AG04449 (cell line): ENCODE data around the gene TSTD2.

Experiments
- CTCF ChIA-PET: fragments of 350-600 bp; formaldehyde crosslinking; extraction: SDS; loops from one replicate; lab custom pipeline; 2021; ENCODE audit warnings: antibody characterized with exemption; lab: Yijun Ruan, JAX
- POLR2A ChIA-PET: fragments of 400-600, 350-600 bp; formaldehyde crosslinking; extraction: SDS; loops from one replicate; lab custom pipeline; 2020; ENCODE audit warnings: antibody characterized with exemption, inconsistent platforms; lab: Yijun Ruan, JAX
- DNase-seq: peaks from one replicate; pipeline ENCODE4 v3.0.0-alpha.2; 2010; ENCODE audit warnings: low read depth, low spot score
- H3K4me3 ChIP-seq: 2 replicates; pipeline ENCODE4 v1.5.1; 2011; ENCODE audit warnings: low read depth, mild to moderate bottlenecking, control low read depth, low read length
- TF ChIP-seq, protein P1 (sequence below): IDR thresholded peaks from one replicate; pipeline ENCODE4 v1.5.1; 2011; ENCODE audit warnings: mild to moderate bottlenecking, moderate library complexity, low read length, control low read depth, inconsistent platforms; ENCODE audit not compliant: insufficient read depth; ENCODE audit errors: missing control alignments

Gene TSTD2

DNA sequence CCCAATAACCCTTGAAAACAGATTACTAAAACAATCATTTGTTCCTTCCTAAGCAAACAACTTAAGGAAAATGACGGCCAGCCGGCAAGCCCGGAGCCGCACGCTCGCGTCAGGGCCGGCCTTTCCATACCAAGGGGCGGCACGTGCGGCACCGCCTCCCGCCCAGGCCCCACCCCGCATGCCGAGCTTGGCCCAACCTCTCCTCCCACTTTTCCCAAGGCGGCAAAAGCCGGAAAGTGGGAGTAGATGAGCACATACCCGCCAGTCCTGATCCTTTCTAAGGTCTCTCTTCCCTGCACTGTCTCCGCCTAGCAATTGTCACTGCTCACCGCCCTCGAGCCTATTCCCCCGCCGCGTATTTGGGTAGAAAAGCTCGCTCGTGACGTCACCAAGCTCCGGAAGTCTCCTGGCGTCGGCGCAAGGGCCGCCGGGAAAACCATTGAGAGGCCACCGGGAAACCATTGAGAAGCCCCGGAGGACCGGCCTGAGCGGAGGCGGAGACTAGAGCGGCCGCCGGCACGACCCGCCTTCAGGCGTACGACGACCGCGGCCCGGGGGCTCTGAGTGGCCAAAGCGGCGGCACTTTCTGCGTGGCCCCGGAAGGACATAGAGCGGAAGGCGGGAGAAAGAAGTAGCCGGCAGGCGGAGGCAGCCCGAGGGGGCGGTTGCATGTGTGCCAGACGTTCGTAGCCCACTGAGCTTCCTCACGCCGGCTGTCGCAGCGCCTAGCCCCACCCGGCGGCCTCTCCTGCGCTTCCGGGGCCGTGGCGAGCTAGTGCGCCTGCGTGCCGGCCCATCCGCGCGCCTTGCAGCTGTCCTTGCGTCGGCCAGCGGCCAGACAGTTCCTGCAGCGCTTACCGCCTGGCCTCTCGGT lies at the start of gene TSTD2, which contains the start of gene NCBP1:
Gene TSTD2 (minus strand): TSS at position 384 of the 874 bp plus-strand sequence. CDS start 5,806 bp downstream, outside the sequence.
Gene NCBP1 (plus strand): TSS at position 837 of the 874 bp plus-strand sequence. CDS start 61 bp downstream, outside the sequence.
- TF ChIP-seq, protein P1, sequence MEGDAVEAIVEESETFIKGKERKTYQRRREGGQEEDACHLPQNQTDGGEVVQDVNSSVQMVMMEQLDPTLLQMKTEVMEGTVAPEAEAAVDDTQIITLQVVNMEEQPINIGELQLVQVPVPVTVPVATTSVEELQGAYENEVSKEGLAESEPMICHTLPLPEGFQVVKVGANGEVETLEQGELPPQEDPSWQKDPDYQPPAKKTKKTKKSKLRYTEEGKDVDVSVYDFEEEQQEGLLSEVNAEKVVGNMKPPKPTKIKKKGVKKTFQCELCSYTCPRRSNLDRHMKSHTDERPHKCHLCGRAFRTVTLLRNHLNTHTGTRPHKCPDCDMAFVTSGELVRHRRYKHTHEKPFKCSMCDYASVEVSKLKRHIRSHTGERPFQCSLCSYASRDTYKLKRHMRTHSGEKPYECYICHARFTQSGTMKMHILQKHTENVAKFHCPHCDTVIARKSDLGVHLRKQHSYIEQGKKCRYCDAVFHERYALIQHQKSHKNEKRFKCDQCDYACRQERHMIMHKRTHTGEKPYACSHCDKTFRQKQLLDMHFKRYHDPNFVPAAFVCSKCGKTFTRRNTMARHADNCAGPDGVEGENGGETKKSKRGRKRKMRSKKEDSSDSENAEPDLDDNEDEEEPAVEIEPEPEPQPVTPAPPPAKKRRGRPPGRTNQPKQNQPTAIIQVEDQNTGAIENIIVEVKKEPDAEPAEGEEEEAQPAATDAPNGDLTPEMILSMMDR: no peak
- POLR2A ChIA-PET: interaction anchor here (0.6 to 1.5 kb wide), 5 partner anchors 13 to 172 kb away, joined by 3 to 6 read pairs (median 4); no protein-coding TSS in a partner anchor
- CTCF ChIA-PET: interaction anchor here (1.3 to 2.1 kb wide), 4 partner anchors 9 to 34 kb away, joined by 3 to 17 read pairs (median 4); no protein-coding TSS in a partner anchor
- peak within 1 kb of the TSS; percentile 92 for H3K4me3 ChIP-seq
- DNase-seq: peak; percentile 86

- CTCF ChIA-PET: interaction anchor here (1.0 kb wide), 1 partner anchor 219 kb away, joined by 3 read pairs; no protein-coding TSS in a partner anchor
- DNase-seq: no peak
- no peak overlapping the region for H3K4me3 ChIP-seq
- TF ChIP-seq, protein P1: no peak
- POLR2A ChIA-PET: no interaction called here
Measured at GRCh38 chr9:97682242-97682641, 49.1 kb upstream of the TSTD2 start.

- ChIA-PET POLR2A (no interaction called here), CTCF (interaction anchor here (1.2 kb wide), 1 partner anchor 225 kb away, joined by 3 read pairs; no protein-coding TSS in a partner anchor)
- TF ChIP-seq, protein P1: no peak
- no peak overlapping the region for H3K4me3 ChIP-seq
- no peak for DNase-seq
Measured at GRCh38 chr9:97675655-97676054, 42.5 kb upstream of the TSTD2 start.

DNA sequence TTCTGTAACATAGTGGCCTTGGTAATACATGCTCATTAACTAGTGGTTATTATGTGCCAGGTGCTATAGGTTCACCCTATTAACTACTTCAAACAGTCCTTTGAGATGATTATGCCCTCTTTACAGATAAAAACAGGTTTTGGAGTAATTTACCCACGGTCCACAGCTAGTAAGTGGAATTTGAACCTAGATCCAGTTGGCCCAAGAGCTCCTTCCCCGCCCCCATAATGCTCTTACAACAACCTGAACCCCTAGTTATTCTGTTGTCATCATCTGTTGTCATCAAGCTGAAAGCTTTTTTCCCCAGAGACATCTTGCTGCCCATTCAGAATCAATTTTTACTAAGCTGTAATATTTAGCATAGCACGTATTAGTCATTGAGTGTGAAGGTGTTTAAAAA lies 40.8 kb upstream of the TSTD2 start:
- CTCF ChIA-PET: interaction anchor here (0.8 kb wide), 1 partner anchor 227 kb away, joined by 5 read pairs; no protein-coding TSS in a partner anchor
- TF ChIP-seq, protein P1: no peak
- no peak overlapping the region for H3K4me3 ChIP-seq
- DNase-seq: no peak
- POLR2A ChIA-PET: interaction anchor here (0.8 kb wide), 1 partner anchor 23 kb away, joined by 4 read pairs; the partner anchor contains the start of gene XPA

DNA sequence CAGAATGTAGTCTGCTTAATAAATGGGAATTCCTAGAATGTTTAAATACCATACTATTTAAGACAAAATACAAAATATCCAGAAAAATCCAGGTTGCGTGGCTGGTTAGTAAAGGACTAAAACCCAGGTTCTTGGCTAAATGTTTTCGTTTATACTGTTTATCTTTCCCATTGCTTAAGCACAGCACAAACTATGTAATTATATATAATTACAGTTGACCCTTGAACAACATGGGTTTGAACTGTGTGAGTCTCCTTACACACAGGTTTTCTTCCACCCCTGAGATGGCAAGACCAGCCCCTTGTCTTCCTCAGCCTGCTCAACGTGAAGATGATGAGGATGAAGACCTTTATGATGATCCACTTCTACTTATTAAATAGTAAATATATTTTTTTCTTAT lies 39.2 kb upstream of the TSTD2 start:
- no peak overlapping the region for H3K4me3 ChIP-seq
- CTCF ChIA-PET: interaction anchor here (1.5 kb wide), 1 partner anchor 27 kb away, joined by 4 read pairs; no protein-coding TSS in a partner anchor
- POLR2A ChIA-PET: no interaction called here
- DNase-seq: no peak
- TF ChIP-seq, protein P1: no peak

GRCh38 chr9:97670586-97670985 lies 37.4 kb upstream of the TSTD2 start:
- no peak for DNase-seq
- TF ChIP-seq, protein P1: no peak
- ChIA-PET POLR2A (no interaction called here), CTCF (interaction anchor here (1.2 to 2.0 kb wide), 2 partner anchors 10 to 231 kb away, joined by 3 to 5 read pairs; no protein-coding TSS in a partner anchor)
- H3K4me3 ChIP-seq: no peak overlapping the region
